HL-60 (cell line): ENCODE measurements around the gene TMEM135.

Experiments
- DNase-seq, 2 experiments: peaks; one replicate each; pipeline ENCODE4 v3.0.0-alpha.2; 2010 to 2020; ENCODE audit warnings: low read depth in 1 of 2, low spot score in 1 of 2
- H3K27ac ChIP-seq: fragments of 250-450 bp; sonication (Bioruptor Pico); replicated peaks from 2 replicates; pipeline ENCODE4 v1.5.1; 2020; ENCODE audit warnings: mild to moderate bottlenecking, moderate library complexity
- H3K27me3 ChIP-seq: fragments of 250-450 bp; sonication (Bioruptor Pico); 2 replicates; pipeline ENCODE4 v1.5.1; 2021; ENCODE audit warnings: mild to moderate bottlenecking, moderate library complexity; ENCODE audit not compliant: insufficient read depth, poor library complexity, severe bottlenecking
- H3K4me3 ChIP-seq: replicated peaks from 2 replicates; pipeline ENCODE4 v1.5.1; 2011; ENCODE audit warnings: mild to moderate bottlenecking, control low read depth, low read length; ENCODE audit not compliant: insufficient read depth
- GABPA ChIP-seq: IDR thresholded peaks from 2 replicates; pipeline ENCODE4 v1.6.1; 2012; ENCODE audit warnings: low read depth
- POLR2AphosphoS5 ChIP-seq: IDR thresholded peaks from 2 replicates; pipeline ENCODE4 v1.6.1; 2012; ENCODE audit warnings: low read depth
- SPI1 ChIP-seq: IDR thresholded peaks from 2 replicates; pipeline ENCODE4 v1.6.1; 2012; ENCODE audit warnings: low read depth, mild to moderate bottlenecking, borderline replicate concordance
- TF ChIP-seq, protein P1 (sequence below): IDR thresholded peaks from one replicate; pipeline ENCODE4 v1.5.1; 2011; ENCODE audit warnings: low read length, control low read depth, inconsistent platforms; ENCODE audit not compliant: insufficient read depth
- TF ChIP-seq, protein P2 (sequence below): IDR thresholded peaks from 2 replicates; pipeline ENCODE4 v1.6.1; 2012; ENCODE audit warnings: low read depth; ENCODE audit not compliant: insufficient replicate concordance

TMEM135 gene

DNA sequence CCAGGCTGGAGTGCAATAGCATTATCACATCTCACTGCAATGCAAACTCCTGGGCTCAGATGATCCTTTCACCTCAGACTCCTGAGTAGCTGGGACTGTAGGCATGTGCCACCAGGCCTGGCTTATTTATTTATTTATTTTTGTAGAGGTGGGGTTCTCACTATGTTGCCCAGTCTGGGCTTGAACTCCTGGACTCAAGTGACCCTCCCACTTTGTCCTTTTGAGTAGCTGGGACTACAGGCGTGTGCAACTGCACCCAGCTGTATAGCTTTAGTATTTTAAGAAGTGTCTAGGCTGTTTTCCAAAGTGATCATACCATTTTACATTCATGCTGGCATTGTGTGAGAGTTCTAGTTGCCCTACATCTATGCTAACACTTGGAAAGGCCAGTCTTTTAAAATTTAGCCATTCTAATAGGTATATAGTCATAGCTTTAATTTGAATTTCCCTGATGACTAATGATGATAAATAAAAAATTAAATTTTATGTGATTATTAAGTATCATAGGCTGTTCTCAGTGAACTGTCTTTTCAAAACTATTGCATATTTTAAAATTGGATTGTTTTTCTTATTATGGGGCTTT lies 96.9 kb downstream of the TMEM135 start:
- H3K27ac ChIP-seq: no peak overlapping the region
- no peak for DNase-seq
- TF ChIP-seq SPI1 (no peak), GABPA (no peak), POLR2AphosphoS5 (no peak)
- TF ChIP-seq, protein P1, sequence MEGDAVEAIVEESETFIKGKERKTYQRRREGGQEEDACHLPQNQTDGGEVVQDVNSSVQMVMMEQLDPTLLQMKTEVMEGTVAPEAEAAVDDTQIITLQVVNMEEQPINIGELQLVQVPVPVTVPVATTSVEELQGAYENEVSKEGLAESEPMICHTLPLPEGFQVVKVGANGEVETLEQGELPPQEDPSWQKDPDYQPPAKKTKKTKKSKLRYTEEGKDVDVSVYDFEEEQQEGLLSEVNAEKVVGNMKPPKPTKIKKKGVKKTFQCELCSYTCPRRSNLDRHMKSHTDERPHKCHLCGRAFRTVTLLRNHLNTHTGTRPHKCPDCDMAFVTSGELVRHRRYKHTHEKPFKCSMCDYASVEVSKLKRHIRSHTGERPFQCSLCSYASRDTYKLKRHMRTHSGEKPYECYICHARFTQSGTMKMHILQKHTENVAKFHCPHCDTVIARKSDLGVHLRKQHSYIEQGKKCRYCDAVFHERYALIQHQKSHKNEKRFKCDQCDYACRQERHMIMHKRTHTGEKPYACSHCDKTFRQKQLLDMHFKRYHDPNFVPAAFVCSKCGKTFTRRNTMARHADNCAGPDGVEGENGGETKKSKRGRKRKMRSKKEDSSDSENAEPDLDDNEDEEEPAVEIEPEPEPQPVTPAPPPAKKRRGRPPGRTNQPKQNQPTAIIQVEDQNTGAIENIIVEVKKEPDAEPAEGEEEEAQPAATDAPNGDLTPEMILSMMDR: no peak
- TF ChIP-seq, protein P2, sequence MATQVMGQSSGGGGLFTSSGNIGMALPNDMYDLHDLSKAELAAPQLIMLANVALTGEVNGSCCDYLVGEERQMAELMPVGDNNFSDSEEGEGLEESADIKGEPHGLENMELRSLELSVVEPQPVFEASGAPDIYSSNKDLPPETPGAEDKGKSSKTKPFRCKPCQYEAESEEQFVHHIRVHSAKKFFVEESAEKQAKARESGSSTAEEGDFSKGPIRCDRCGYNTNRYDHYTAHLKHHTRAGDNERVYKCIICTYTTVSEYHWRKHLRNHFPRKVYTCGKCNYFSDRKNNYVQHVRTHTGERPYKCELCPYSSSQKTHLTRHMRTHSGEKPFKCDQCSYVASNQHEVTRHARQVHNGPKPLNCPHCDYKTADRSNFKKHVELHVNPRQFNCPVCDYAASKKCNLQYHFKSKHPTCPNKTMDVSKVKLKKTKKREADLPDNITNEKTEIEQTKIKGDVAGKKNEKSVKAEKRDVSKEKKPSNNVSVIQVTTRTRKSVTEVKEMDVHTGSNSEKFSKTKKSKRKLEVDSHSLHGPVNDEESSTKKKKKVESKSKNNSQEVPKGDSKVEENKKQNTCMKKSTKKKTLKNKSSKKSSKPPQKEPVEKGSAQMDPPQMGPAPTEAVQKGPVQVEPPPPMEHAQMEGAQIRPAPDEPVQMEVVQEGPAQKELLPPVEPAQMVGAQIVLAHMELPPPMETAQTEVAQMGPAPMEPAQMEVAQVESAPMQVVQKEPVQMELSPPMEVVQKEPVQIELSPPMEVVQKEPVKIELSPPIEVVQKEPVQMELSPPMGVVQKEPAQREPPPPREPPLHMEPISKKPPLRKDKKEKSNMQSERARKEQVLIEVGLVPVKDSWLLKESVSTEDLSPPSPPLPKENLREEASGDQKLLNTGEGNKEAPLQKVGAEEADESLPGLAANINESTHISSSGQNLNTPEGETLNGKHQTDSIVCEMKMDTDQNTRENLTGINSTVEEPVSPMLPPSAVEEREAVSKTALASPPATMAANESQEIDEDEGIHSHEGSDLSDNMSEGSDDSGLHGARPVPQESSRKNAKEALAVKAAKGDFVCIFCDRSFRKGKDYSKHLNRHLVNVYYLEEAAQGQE: no peak
- H3K4me3 ChIP-seq: no peak overlapping the region
- no peaks in the 10 kb centered on the region for H3K27me3 ChIP-seq

DNA sequence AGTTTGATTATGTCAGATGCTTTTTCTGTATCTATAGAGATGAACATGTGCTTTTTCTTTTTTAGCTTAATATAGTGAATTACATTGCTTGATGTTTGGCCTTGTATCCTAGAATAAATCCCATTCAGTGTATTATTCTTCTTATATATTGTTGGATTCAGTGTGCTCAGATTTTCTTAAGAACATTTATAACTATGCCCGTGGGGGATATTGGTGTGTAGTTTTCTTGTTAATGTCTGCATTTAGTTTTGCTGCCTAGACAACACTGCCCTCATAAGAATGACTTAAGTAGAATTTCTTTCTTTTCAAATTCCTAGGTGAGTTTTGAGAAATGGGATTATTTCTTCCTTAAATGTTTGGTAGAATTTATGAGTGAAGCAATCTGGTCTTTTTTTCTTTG lies 98.5 kb downstream of the TMEM135 start:
- no peak overlapping the region for H3K27ac ChIP-seq
- no peaks in the 10 kb centered on the region for H3K27me3 ChIP-seq
- H3K4me3 ChIP-seq: no peak overlapping the region
- no peak for DNase-seq
- TF ChIP-seq, protein P1: no peak
- TF ChIP-seq GABPA (no peak), POLR2AphosphoS5 (no peak), SPI1 (no peak)
- TF ChIP-seq, protein P2: no peak

DNA sequence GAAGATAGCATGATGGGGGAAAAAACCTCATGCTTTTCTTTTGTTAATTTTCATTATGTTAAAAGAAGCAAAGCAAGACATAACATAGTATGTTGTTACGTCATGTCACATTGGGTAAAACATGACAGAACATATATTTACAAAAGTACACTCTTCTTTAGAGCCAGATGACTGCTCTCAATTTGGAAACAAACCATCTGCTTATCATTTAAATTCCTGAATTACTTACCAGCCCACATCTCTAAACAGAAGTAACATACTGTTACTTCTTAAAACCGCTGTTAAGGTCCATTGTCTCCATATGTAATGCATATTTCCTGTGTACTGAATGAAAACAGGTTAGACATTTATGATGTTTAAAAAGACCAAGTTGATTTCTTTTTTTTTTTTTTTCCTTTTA lies 100.0 kb downstream of the TMEM135 start:
- H3K27ac ChIP-seq: no peak overlapping the region
- H3K27me3 ChIP-seq: no peaks in the 10 kb centered on the region
- TF ChIP-seq GABPA (no peak), SPI1 (no peak), POLR2AphosphoS5 (no peak)
- TF ChIP-seq, protein P1: no peak
- TF ChIP-seq, protein P2: no peak
- DNase-seq: no peak
- no peak overlapping the region for H3K4me3 ChIP-seq
